Upper lobe of left lung (tissue), 6 donors: ENCODE results near the gene EFCAB9. TPM values are rescaled to one million over a fixed set of nuclear protein-coding genes. Genes with fewer than 3 reads are reported as not detected.

Source experiments
- ATAC-seq, 2 donors: fragments of 200-7000 bp; cut with Tn5 transposase; one replicate each; pipeline ENCODE4 v1.9.1; 2022; ENCODE audit warnings: mild to moderate bottlenecking in 2 of 2, moderate library complexity in 2 of 2; ENCODE audit not compliant: low FRiP score in 2 of 2
- DNase-seq, 2 donors: peaks; one replicate each; pipeline ENCODE4 v3.0.0-alpha.2; 2019 to 2020
- H3K27ac ChIP-seq, 4 donors: fragments of 200-600 bp; sonication (generic); one replicate each; pipeline ENCODE4 v1.5.1; 2016 to 2019
- H3K27me3 ChIP-seq, 4 donors: fragments of 200-600 bp; sonication (generic); one replicate each; pipeline ENCODE4 v1.5.1; 2017 to 2019
- H3K36me3 ChIP-seq, 4 donors: fragments of 200-600 bp; sonication (generic); one replicate each; pipeline ENCODE4 v1.5.1; 2016 to 2019
- H3K4me1 ChIP-seq, 4 donors: fragments of 200-600 bp; sonication (generic); one replicate each; pipeline ENCODE4 v1.5.1; 2018 to 2019
- H3K4me3 ChIP-seq, 4 donors: fragments of 200-600 bp; sonication (generic); one replicate each; pipeline ENCODE4 v1.5.1; 2017 to 2019; ENCODE audit warnings: mild to moderate bottlenecking in 2 of 4, moderate library complexity in 1 of 4
- H3K9me3 ChIP-seq, 4 donors: fragments of 200-600 bp; sonication (generic); one replicate each; pipeline ENCODE4 v1.5.1; 2018 to 2019
- EP300 ChIP-seq, 4 donors: sonication (generic); formaldehyde crosslinking; IDR thresholded peaks; one replicate each; pipeline ENCODE4 v1.5.1; 2017; ENCODE audit warnings: antibody characterized with exemption in 4 of 4, control low read depth in 2 of 4
- POLR2A ChIP-seq, 4 donors: fragments of 450-650 bp; IDR thresholded peaks; one replicate each; pipeline ENCODE4 v1.5.1; 2016 to 2017; ENCODE audit warnings: antibody characterized with exemption in 4 of 4, mild to moderate bottlenecking in 2 of 4
- POLR2AphosphoS5 ChIP-seq, 2 donors: sonication (generic); formaldehyde crosslinking; IDR thresholded peaks; one replicate each; pipeline ENCODE4 v1.5.1; 2017; ENCODE audit warnings: antibody characterized with exemption in 2 of 2
- WGBS, 2 donors: methylation state at CpG; one replicate each; pipeline ENCODE4 v1.1.5; 2017 to 2018; 5-methylcytosine and 5-hydroxymethylcytosine counted together
- total RNA-seq, 6 donors: library from RNA; depleted of rRNA in 4 of 6; stranded (reverse); fragments of >200 nt in 4 of 6; gene quantifications; one replicate each; pipeline versions ENCODE4 v1.1.0 to v1.2.1, GENCODE V29; 2016 to 2021
- TF ChIP-seq, protein P1 (sequence below), 6 experiments: fragments of 450-650 bp in 4 of 6; fragments of 200-600 bp in 2 of 6; sonication (generic) in 2 of 6; IDR thresholded peaks; one replicate each; pipeline ENCODE4 v1.5.1; 2016 to 2019; ENCODE audit warnings: antibody characterized with exemption in 6 of 6
- donor health status: DM: no; HTN: no; CAD: no; lungs with moderate emphysema.
- donor health status: DM: no; HTN: yes; CAD: no; lungs with severe emphysema.

EFCAB9 gene
- total RNA-seq, 6 donors from 2014 or later, result not detected

DNA sequence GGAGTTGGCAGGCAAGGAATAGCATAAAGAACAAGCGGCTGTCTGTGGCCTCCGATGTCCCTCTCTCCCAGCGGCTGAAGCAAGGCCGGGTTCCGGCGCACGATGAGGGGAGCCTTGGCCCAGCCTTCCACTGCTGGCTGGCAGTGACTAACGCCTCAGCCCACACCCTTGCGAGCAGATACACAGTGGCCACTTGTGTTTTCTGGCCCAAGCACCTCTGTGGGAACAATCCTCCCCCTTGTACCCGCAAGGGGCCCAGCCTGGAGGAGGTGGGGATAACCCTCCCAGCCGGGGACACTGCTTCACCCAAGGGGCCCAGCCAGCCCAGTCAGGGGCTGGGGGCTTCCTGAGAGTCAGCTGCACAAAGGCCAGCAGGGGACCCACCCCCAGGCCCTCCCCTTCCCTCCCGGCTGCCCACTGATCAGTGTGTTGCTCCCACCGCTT is 29.2 kb upstream of the EFCAB9 start:
- Histone ChIP-seq H3K27ac (peak overlapping the region; percentile 11 to 64 (median 24)), H3K4me1 (peaks cover 42 to 62% (median 59%) of the 10 kb centered on the region in 4 donors), H3K27me3 (no peaks in the 10 kb centered on the region), H3K4me3 (no peak overlapping the region), H3K9me3 (no peaks in the 10 kb centered on the region), H3K36me3 (no peaks in the 10 kb centered on the region)
- no peak for DNase-seq
- ATAC-seq, result peak in 1 of 2 donors; percentile 39
- WGBS, 2 donors, result 88% methylated on average over 4 to 13 of the region's 13 CpGs
- TF ChIP-seq POLR2A (IDR thresholded peaks at IDR 0.05) (no peak), EP300 (IDR thresholded peaks at IDR 0.05) (no peak), POLR2AphosphoS5 (IDR thresholded peaks at IDR 0.05) (no peak)
- TF ChIP-seq, protein P1, sequence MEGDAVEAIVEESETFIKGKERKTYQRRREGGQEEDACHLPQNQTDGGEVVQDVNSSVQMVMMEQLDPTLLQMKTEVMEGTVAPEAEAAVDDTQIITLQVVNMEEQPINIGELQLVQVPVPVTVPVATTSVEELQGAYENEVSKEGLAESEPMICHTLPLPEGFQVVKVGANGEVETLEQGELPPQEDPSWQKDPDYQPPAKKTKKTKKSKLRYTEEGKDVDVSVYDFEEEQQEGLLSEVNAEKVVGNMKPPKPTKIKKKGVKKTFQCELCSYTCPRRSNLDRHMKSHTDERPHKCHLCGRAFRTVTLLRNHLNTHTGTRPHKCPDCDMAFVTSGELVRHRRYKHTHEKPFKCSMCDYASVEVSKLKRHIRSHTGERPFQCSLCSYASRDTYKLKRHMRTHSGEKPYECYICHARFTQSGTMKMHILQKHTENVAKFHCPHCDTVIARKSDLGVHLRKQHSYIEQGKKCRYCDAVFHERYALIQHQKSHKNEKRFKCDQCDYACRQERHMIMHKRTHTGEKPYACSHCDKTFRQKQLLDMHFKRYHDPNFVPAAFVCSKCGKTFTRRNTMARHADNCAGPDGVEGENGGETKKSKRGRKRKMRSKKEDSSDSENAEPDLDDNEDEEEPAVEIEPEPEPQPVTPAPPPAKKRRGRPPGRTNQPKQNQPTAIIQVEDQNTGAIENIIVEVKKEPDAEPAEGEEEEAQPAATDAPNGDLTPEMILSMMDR (IDR thresholded peaks at IDR 0.05), result no peak

DNA sequence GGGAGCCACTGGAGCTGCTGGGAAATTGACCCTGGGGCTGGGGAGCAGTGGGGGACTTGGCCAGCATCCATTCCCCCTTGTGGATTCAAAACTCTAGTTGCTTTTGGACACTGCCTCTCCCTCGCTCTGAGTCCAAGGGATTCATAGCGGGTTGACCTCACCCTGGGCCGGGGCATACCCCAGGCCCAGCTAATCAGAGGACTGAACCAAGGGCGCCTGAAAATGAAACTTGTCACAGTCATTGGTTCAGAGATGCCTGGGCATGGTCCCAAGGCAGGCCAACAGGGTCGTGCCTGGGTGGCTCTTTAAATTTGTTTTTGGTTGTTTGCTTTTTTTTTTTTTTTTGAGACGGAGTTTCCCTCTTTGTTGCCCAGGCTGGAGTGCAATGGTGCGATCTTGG is 28.5 kb upstream of the EFCAB9 start:
- no peak for ATAC-seq
- no peak for DNase-seq
- H3K9me3 ChIP-seq, result no peaks in the 10 kb centered on the region
- peak overlapping the region in 3 of 4 donors; percentile 23 to 64 (median 26) for H3K27ac ChIP-seq
- no peaks in the 10 kb centered on the region for H3K36me3 ChIP-seq
- H3K4me1 ChIP-seq, result peaks cover 49 to 67% (median 57%) of the 10 kb centered on the region in 4 donors
- H3K27me3 ChIP-seq, result no peaks in the 10 kb centered on the region
- no peak overlapping the region for H3K4me3 ChIP-seq
- 66 to 89% methylated on average over 7 of the region's 7 CpGs for WGBS, 2 donors
- no peak for TF ChIP-seq EP300 (IDR thresholded peaks at IDR 0.05)
- TF ChIP-seq POLR2A (IDR thresholded peaks at IDR 0.05), result no peak
- TF ChIP-seq, protein P1 (IDR thresholded peaks at IDR 0.05), result no peak
- no peak for TF ChIP-seq POLR2AphosphoS5 (IDR thresholded peaks at IDR 0.05)

DNA sequence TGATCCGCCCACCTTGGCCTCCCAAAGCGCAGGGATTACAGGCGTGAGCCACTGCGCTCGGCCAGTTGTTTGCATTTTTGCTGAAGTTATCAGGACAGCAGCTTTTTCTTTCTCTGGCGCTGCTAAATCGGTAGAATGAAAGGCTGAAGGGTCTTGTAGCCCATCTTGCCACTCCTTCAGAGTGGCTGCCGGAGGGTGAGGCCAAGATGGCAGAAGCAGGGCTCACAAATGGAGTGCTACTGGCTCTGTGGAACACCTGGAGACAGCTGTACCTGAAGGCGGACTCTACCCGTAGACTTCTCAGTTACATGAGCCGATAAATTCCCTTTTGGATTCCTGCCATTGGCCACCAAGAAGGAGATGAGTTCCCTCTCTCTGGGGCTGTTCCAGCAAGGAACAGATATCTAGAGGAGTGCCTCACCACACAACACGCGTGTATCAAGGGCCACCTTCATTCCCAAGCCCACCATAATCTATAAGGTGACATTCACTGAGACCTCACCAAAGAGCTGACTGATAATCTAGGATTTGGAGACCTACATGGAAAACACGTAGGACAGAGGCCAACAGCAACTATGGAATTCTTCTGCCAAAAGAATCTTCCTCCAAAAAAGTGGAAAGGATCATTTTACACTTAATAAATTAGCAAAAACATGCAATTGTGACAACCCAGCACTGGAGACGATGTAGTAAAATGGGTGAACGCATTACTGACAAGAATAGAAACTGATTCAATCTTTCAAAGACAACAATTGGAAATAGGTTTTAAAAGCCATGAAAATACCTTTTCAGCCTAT is 27.7 kb upstream of the EFCAB9 start:
- 87 to 89% methylated on average over 16 of the region's 16 CpGs for WGBS, 2 donors
- ATAC-seq (no peak), DNase-seq (no peak)
- Histone ChIP-seq H3K36me3 (peaks cover 0 to 3% (median 0%) of the 10 kb centered on the region in 4 donors), H3K27ac (peak overlapping the region; percentile 49 to 67 (median 54)), H3K9me3 (no peaks in the 10 kb centered on the region), H3K4me1 (peaks cover 54 to 66% (median 60%) of the 10 kb centered on the region in 4 donors), H3K4me3 (no peak overlapping the region), H3K27me3 (no peaks in the 10 kb centered on the region)
- TF ChIP-seq EP300 (IDR thresholded peaks at IDR 0.05) (no peak), POLR2AphosphoS5 (IDR thresholded peaks at IDR 0.05) (no peak), POLR2A (IDR thresholded peaks at IDR 0.05) (no peak)
- TF ChIP-seq, protein P1 (IDR thresholded peaks at IDR 0.05), result no peak

DNA sequence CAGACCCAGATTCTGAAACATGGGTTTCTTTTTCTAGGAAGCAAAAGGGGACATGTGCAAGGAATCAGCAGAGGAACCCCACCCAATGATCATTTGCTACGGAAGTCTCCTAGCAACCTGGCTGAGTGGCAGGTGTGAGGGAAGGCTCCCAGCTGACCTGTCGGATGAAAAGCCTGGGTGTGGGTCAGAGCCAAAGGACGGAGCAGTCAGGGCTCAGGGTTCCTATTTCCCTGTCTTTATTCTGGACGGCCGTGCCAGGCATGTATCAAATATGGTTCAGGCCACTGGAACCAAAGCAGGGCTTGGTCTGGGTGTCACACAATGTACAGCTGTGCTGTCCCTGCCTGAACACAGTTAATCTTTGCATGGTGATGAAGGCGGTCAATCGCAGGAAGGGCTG is 26.1 kb upstream of the EFCAB9 start:
- Histone ChIP-seq H3K4me3 (no peak overlapping the region), H3K36me3 (peaks cover 0 to 3% (median 0%) of the 10 kb centered on the region in 4 donors), H3K4me1 (peaks cover 47 to 62% (median 54%) of the 10 kb centered on the region in 4 donors), H3K9me3 (no peaks in the 10 kb centered on the region), H3K27me3 (no peaks in the 10 kb centered on the region), H3K27ac (peak overlapping the region; percentile 46 to 79 (median 68))
- DNase-seq (no peak), ATAC-seq (no peak)
- TF ChIP-seq POLR2A (IDR thresholded peaks at IDR 0.05) (no peak), POLR2AphosphoS5 (IDR thresholded peaks at IDR 0.05) (peak; percentile 14 to 70), EP300 (IDR thresholded peaks at IDR 0.05) (no peak)
- TF ChIP-seq, protein P1 (IDR thresholded peaks at IDR 0.05), result no peak
- WGBS, 2 donors, result 69 to 81% methylated on average over 5 to 7 of the region's 7 CpGs
